A549 (cell line): ENCODE results near the gene CPZ. TPM values are rescaled to one million over a fixed set of nuclear protein-coding genes. Genes with fewer than 3 reads are reported as not detected.
A peak's percentile ranks its signal among the peaks of the same experiment; 100 is the strongest.
"Not testable (repeated sequence)": the region's sequence is repeated elsewhere in the genome, so short reads cannot be mapped to it uniquely, and the experiment has no call there.

Experiments
- ATAC-seq, 2 experiments: fragments of 200-7000 bp in 1 of 2; fragments of >200 bp in 1 of 2; cut with Nextera tagmentation in 1 of 2; cut with Tn5 transposase in 1 of 2; 3 replicates each; pipeline versions ENCODE4 v1.8.0 to v1.9.1; 2018 to 2020; ENCODE audit warnings: mild to moderate bottlenecking in 1 of 2, moderate library complexity in 1 of 2
- CTCF ChIA-PET: fragments of 300-600 bp; sonication (Branson Sonifier 250); formaldehyde crosslinking; extraction: SDS; loops from one replicate; lab custom pipeline; 2021; ENCODE audit warnings: antibody characterized with exemption, inconsistent platforms; lab: Yijun Ruan, JAX
- POLR2A ChIA-PET: fragments of 350-600 bp; formaldehyde crosslinking; extraction: SDS; loops from one replicate; lab custom pipeline; 2021; ENCODE audit warnings: antibody characterized with exemption, inconsistent platforms; lab: Yijun Ruan, JAX
- DNase-seq, 2 experiments: peaks; one replicate each; pipeline versions ENCODE4 v3.0.0 to v3.0.0-alpha.2; 2011 to 2016; ENCODE audit warnings: low read depth in 1 of 2, low spot score in 1 of 2
- FAIRE-seq: peaks from 2 replicates; lab custom pipeline; 2011; peaks lifted over from hg19 to GRCh38; lab: Jason Lieb, UNC
- H3K27ac ChIP-seq, 2 experiments: fragments of >200 bp; sonication (Bioruptor Twin); formaldehyde crosslinking; 3 replicates each; pipeline ENCODE4 v1.5.1; 2016 to 2017
- H3K4me1 ChIP-seq: fragments of >200 bp; sonication (Bioruptor Twin); formaldehyde crosslinking; 3 replicates; pipeline ENCODE4 v1.6.1; 2016
- H3K4me2 ChIP-seq: fragments of >200 bp; sonication (Bioruptor Twin); formaldehyde crosslinking; 3 replicates; pipeline ENCODE4 v1.6.1; 2016
- H3K4me3 ChIP-seq: fragments of >200 bp; sonication (Bioruptor Twin); formaldehyde crosslinking; 3 replicates; pipeline ENCODE4 v1.5.1; 2016
- H3K9me3 ChIP-seq: fragments of >200 bp; sonication (Bioruptor Twin); formaldehyde crosslinking; 3 replicates; pipeline ENCODE4 v1.6.1; 2016
- ATOH8 ChIP-seq: fragments of 250-450 bp; sonication (Bioruptor Pico); IDR thresholded peaks from 2 replicates; pipeline ENCODE4 v1.5.0; 2020; ENCODE audit warnings: low read depth, mild to moderate bottlenecking, moderate library complexity
- BHLHE40 ChIP-seq: IDR thresholded peaks from 2 replicates; pipeline ENCODE4 v1.6.1; 2012; ENCODE audit warnings: low read depth, low read length, inconsistent platforms
- CBX8 ChIP-seq: fragments of 200-600 bp; sonication (generic); IDR thresholded peaks from 2 replicates; pipeline ENCODE4 v1.6.1; 2016
- CTCF ChIP-seq: fragments of >200 bp; sonication (Bioruptor Twin); formaldehyde crosslinking; IDR thresholded peaks from 3 replicates; pipeline ENCODE4 v1.5.1; 2016
- FOSB ChIP-seq: fragments of 250-450 bp; sonication (Bioruptor Pico); IDR thresholded peaks from 2 replicates; pipeline ENCODE4 v1.5.0; 2020; ENCODE audit warnings: mild to moderate bottlenecking, moderate library complexity
- HEYL ChIP-seq: fragments of 250-450 bp; sonication (Bioruptor Pico); IDR thresholded peaks from 2 replicates; pipeline ENCODE4 v1.8.0; 2021; ENCODE audit warnings: mild to moderate bottlenecking, moderate library complexity
- HOXA7 ChIP-seq: fragments of 250-450 bp; sonication (Bioruptor Pico); IDR thresholded peaks from 2 replicates; pipeline ENCODE4 v1.5.0; 2020; ENCODE audit warnings: mild to moderate bottlenecking, moderate library complexity
- KDM5A ChIP-seq: fragments of 200-600 bp; sonication (generic); IDR thresholded peaks from 2 replicates; pipeline ENCODE4 v1.6.1; 2016; ENCODE audit warnings: antibody characterized with exemption, mild to moderate bottlenecking
- MAFK ChIP-seq: fragments of 450-650 bp; IDR thresholded peaks from 2 replicates; pipeline ENCODE4 v1.6.1; 2014; ENCODE audit not compliant: partially characterized antibody
- MYC ChIP-seq: IDR thresholded peaks from 2 replicates; pipeline ENCODE4 v1.6.1; 2012; ENCODE audit warnings: mild to moderate bottlenecking, inconsistent platforms, low read length, improper control_type of control experiment, borderline replicate concordance
- NR3C1 ChIP-seq: fragments of >200 bp; sonication (Bioruptor Twin); formaldehyde crosslinking; IDR thresholded peaks from 3 replicates; pipeline ENCODE4 v1.6.1; 2017
- PHF8 ChIP-seq: fragments of 200-600 bp; sonication (generic); IDR thresholded peaks from 2 replicates; pipeline ENCODE4 v1.6.1; 2016; ENCODE audit warnings: low read depth, mild to moderate bottlenecking, antibody characterized with exemption, moderate library complexity, borderline replicate concordance
- POLR2AphosphoS2 ChIP-seq: conservative IDR thresholded peaks from 2 replicates; pipeline ENCODE4 v1.6.1; 2012; ENCODE audit warnings: low read length, improper control_type of control experiment, inconsistent platforms
- RCOR1 ChIP-seq: fragments of 150-350 bp; IDR thresholded peaks from 2 replicates; pipeline ENCODE4 v1.6.1; 2014; ENCODE audit warnings: antibody characterized with exemption, low read length, low read depth
- ZC3H11A ChIP-seq: fragments of 450-650 bp; IDR thresholded peaks from 2 replicates; pipeline ENCODE4 v1.6.1; 2014; ENCODE audit warnings: antibody characterized with exemption, mild to moderate bottlenecking
- ZNF302 ChIP-seq: fragments of 250-450 bp; sonication (Bioruptor Pico); IDR thresholded peaks from 2 replicates; pipeline ENCODE4 v1.9.0; 2021; ENCODE audit warnings: inconsistent platforms, mild to moderate bottlenecking, moderate library complexity
- WGBS: methylation state at CpG from one replicate; pipeline ENCODE4 v1.1.6; 2017; ENCODE audit errors: missing lambda C conversion rate; 5-methylcytosine and 5-hydroxymethylcytosine counted together
- polyA plus RNA-seq, 4 experiments: library from polyadenylated mRNA; depleted of rRNA in 3 of 4; stranded (reverse); fragments of >200 nt; fragmentation: RNase III in 1 of 4; extraction: RNeasy Plus Mini Kit Qiagen cat#74134 plus additional on column Dnase treatment in 1 of 4; gene quantifications; 2 replicates in 3 of 4; 3 replicates in 1 of 4; pipeline ENCODE4 v1.2.3, GENCODE V29; 2011 to 2017
- TF ChIP-seq, protein P1 (sequence below): fragments of >200 bp; sonication (Bioruptor Twin); formaldehyde crosslinking; IDR thresholded peaks from 2 replicates; pipeline ENCODE4 v1.6.1; 2016
- TF ChIP-seq, protein P2 (sequence below): fragments of 200-600 bp; sonication (generic); IDR thresholded peaks from 2 replicates; pipeline ENCODE4 v1.6.1; 2016; ENCODE audit warnings: antibody characterized with exemption, mild to moderate bottlenecking, moderate library complexity

The CPZ gene
- polyA plus RNA-seq, 2 of the 4 experiments (the other 2 are of a cell fraction), result 0.09 to 0.21 TPM

GRCh38 chr4:8574796-8575370, 17.7 kb upstream of the CPZ start:
- DNase-seq, result no peak
- no peak overlapping the region for H3K27ac ChIP-seq
- no peak overlapping the region for H3K4me3 ChIP-seq
- H3K9me3 ChIP-seq, result no peaks in the 10 kb centered on the region
- no peaks in the 10 kb centered on the region for H3K4me1 ChIP-seq
- CTCF ChIA-PET, result interaction anchor here (0.9 kb wide), 1 partner anchor 12 kb away, joined by 3 read pairs; no protein-coding TSS in a partner anchor
- H3K4me2 ChIP-seq, result no peak overlapping the region
- 94% methylated on average over 2 of the region's 5 CpGs for WGBS
- no peak for TF ChIP-seq ATOH8
- POLR2A ChIA-PET, result no interaction called here
- ATAC-seq, result no peak
- no peak for FAIRE-seq

DNA sequence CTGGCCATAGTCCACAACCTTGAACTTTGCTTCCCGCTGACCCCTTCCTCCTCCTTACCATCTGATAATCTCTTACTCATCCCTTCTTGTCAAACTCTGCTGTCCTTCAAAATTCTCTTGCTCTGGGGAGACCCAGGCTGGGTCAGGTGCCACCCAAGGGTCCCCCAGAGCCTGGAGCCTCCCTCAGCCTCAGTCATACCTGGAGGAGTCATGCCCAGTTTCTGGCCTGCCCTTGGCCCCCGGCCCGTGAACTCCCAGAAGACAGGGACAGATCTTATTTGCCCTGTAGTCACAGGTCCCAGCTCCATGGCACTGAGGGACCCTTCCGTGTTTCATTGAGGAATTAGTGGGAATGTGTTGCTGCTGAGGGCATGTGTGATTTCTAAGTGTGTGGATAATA, 17.1 kb upstream of the CPZ start:
- Histone ChIP-seq H3K4me1 (no peaks in the 10 kb centered on the region), H3K4me3 (no peak overlapping the region), H3K27ac (no peak overlapping the region), H3K9me3 (no peaks in the 10 kb centered on the region), H3K4me2 (no peak overlapping the region)
- ATAC-seq (no peak), FAIRE-seq (no peak), DNase-seq (no peak)
- TF ChIP-seq HOXA7 (CRISPR knock-in tag) (no peak), KDM5A (no peak), CTCF (no peak), BHLHE40 (no peak), FOSB (CRISPR knock-in tag) (no peak), POLR2AphosphoS2 (no peak), RCOR1 (no peak), NR3C1 (no peak), HEYL (CRISPR knock-in tag) (no peak), PHF8 (no peak), MYC (no peak), ZNF302 (CRISPR knock-in tag) (no peak), CBX8 (no peak), MAFK (no peak)
- TF ChIP-seq, protein P1, sequence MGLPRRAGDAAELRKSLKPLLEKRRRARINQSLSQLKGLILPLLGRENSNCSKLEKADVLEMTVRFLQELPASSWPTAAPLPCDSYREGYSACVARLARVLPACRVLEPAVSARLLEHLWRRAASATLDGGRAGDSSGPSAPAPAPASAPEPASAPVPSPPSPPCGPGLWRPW, result no peak
- TF ChIP-seq, protein P2, sequence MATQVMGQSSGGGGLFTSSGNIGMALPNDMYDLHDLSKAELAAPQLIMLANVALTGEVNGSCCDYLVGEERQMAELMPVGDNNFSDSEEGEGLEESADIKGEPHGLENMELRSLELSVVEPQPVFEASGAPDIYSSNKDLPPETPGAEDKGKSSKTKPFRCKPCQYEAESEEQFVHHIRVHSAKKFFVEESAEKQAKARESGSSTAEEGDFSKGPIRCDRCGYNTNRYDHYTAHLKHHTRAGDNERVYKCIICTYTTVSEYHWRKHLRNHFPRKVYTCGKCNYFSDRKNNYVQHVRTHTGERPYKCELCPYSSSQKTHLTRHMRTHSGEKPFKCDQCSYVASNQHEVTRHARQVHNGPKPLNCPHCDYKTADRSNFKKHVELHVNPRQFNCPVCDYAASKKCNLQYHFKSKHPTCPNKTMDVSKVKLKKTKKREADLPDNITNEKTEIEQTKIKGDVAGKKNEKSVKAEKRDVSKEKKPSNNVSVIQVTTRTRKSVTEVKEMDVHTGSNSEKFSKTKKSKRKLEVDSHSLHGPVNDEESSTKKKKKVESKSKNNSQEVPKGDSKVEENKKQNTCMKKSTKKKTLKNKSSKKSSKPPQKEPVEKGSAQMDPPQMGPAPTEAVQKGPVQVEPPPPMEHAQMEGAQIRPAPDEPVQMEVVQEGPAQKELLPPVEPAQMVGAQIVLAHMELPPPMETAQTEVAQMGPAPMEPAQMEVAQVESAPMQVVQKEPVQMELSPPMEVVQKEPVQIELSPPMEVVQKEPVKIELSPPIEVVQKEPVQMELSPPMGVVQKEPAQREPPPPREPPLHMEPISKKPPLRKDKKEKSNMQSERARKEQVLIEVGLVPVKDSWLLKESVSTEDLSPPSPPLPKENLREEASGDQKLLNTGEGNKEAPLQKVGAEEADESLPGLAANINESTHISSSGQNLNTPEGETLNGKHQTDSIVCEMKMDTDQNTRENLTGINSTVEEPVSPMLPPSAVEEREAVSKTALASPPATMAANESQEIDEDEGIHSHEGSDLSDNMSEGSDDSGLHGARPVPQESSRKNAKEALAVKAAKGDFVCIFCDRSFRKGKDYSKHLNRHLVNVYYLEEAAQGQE, result no peak
- CTCF ChIA-PET, result interaction anchor here (0.9 kb wide), 1 partner anchor 11 kb away, joined by 3 read pairs; no protein-coding TSS in a partner anchor
- WGBS, result 5% methylated on average over 2 of the region's 4 CpGs
- POLR2A ChIA-PET, result no interaction called here

GRCh38 chr4:8576591-8576990, 16.0 kb upstream of the CPZ start:
- H3K4me1 ChIP-seq, H3K27ac ChIP-seq, H3K4me3 ChIP-seq, H3K9me3 ChIP-seq, FAIRE-seq, H3K4me2 ChIP-seq, CTCF ChIA-PET, ATAC-seq, DNase-seq: not testable (repeated sequence)
- POLR2A ChIA-PET, result interaction anchor here (0.6 kb wide), 1 partner anchor 20 kb away, joined by 3 read pairs; no protein-coding TSS in a partner anchor
- TF ChIP-seq ZC3H11A, result peak; percentile 51
- WGBS, result 63% methylated on average over 5 of the region's 5 CpGs
